GM10248 (cell line): ENCODE results near the gene MTHFD1L.

Source experiments
- CTCF ChIA-PET: fragments of 300-600 bp; sonication (Branson Sonifier 250); formaldehyde crosslinking; extraction: SDS; loops from one replicate; lab custom pipeline; 2021; ENCODE audit warnings: antibody characterized with exemption; lab: Yijun Ruan, JAX
- POLR2A ChIA-PET: fragments of 350-650 bp; sonication (Branson Sonifier 250); formaldehyde crosslinking; extraction: SDS; loops from one replicate; lab custom pipeline; 2020; ENCODE audit warnings: antibody characterized with exemption; lab: Yijun Ruan, JAX
- DNase-seq: peaks from one replicate; pipeline ENCODE4 v3.0.0; 2012; ENCODE audit errors: extremely low spot score
- TF ChIP-seq, protein P1 (sequence below): IDR thresholded peaks from 2 replicates; pipeline ENCODE4 v1.5.1; 2012; ENCODE audit warnings: mild to moderate bottlenecking, low read depth; ENCODE audit errors: extremely low read depth, missing control alignments, control extremely low read depth

MTHFD1L gene

GRCh38 chr6:150895928-150896632 is 30.6 kb downstream of the MTHFD1L start:
- no peak for DNase-seq
- TF ChIP-seq, protein P1, sequence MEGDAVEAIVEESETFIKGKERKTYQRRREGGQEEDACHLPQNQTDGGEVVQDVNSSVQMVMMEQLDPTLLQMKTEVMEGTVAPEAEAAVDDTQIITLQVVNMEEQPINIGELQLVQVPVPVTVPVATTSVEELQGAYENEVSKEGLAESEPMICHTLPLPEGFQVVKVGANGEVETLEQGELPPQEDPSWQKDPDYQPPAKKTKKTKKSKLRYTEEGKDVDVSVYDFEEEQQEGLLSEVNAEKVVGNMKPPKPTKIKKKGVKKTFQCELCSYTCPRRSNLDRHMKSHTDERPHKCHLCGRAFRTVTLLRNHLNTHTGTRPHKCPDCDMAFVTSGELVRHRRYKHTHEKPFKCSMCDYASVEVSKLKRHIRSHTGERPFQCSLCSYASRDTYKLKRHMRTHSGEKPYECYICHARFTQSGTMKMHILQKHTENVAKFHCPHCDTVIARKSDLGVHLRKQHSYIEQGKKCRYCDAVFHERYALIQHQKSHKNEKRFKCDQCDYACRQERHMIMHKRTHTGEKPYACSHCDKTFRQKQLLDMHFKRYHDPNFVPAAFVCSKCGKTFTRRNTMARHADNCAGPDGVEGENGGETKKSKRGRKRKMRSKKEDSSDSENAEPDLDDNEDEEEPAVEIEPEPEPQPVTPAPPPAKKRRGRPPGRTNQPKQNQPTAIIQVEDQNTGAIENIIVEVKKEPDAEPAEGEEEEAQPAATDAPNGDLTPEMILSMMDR = no peak
- POLR2A ChIA-PET = no interaction called here
- CTCF ChIA-PET = interaction anchor here (0.8 to 12.2 kb wide), 9 partner anchors 6 to 437 kb away, joined by 3 to 373 read pairs (median 3); no protein-coding TSS in a partner anchor

DNA sequence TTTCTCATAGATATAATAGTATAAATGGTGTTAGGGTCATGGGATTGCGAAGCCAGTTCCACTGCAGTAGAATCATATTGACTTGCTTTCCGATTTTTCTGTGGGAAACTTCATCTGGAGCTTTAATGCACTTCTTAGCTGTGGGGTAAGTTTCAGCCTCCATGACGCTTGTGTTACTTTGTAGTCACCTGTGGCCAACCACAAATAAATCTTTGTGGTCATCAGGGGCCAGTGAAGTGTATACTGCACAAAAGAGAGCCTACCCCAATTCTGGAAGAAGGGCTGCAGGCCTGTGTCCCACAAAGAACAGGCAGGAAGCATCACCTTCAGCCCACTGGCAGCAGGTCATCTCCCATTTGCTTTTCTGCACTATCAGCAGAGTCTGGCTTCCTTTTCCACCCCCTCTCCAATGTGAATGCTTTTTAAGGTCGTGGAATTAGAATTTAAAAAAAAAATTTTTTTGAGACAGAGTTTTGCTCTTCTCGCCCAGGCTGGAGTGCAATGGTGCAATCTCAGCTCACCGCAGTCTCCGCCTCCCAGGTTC is 32.0 kb downstream of the MTHFD1L start:
- TF ChIP-seq, protein P1 = no peak
- peak; percentile 33 for DNase-seq
- POLR2A ChIA-PET = interaction anchor here (0.5 to 0.6 kb wide), 2 partner anchors 167 to 268 kb away, joined by 3 to 5 read pairs; no protein-coding TSS in a partner anchor
- CTCF ChIA-PET = interaction anchor here (1.0 to 12.2 kb wide), 4 partner anchors 23 to 428 kb away, joined by 3 to 373 read pairs (median 3); no protein-coding TSS in a partner anchor

- ChIA-PET POLR2A (no interaction called here), CTCF (interaction anchor here (0.8 to 7.0 kb wide), 3 partner anchors 7 to 436 kb away, joined by 3 to 88 read pairs (median 14); no protein-coding TSS in a partner anchor)
- peak; percentile 32 for DNase-seq
- TF ChIP-seq, protein P1 = no peak
Measured at GRCh38 chr6:150898399-150899170, 33.1 kb downstream of the MTHFD1L start.

DNA sequence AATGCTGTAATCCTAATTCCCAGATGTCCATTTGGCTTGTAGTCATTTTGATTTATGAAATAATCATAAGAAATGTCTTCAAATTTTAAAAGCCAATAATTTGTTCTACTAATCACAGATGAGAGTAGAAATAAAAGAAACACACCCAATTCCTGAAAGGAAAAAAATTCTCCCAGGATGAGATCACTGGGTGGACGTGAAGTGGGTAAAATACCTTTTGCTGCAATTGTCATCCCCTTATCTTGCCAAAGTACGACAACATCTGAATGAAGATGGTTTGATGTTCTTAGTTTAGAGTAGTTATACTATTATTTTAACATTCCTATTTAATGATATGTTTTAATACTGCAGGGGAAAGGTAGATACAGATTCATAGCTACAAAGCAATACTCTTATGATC is 33.7 kb downstream of the MTHFD1L start:
- DNase-seq = no peak
- TF ChIP-seq, protein P1 = no peak
- ChIA-PET CTCF (interaction anchor here (0.8 to 7.0 kb wide), 6 partner anchors 7 to 436 kb away, joined by 3 to 88 read pairs (median 3); no protein-coding TSS in a partner anchor), POLR2A (no interaction called here)

- TF ChIP-seq, protein P1 = no peak
- ChIA-PET CTCF (interaction anchor here (0.9 to 7.0 kb wide), 6 partner anchors 8 to 435 kb away, joined by 3 to 88 read pairs (median 3); no protein-coding TSS in a partner anchor), POLR2A (no interaction called here)
- no peak for DNase-seq
Measured at GRCh38 chr6:150900049-150900448, 34.5 kb downstream of the MTHFD1L start.

- CTCF ChIA-PET = interaction anchor here (0.8 to 7.0 kb wide), 5 partner anchors 10 to 434 kb away, joined by 3 to 88 read pairs (median 3); no protein-coding TSS in a partner anchor
- TF ChIP-seq, protein P1 = no peak
- DNase-seq = no peak
- POLR2A ChIA-PET = interaction anchor here (0.6 kb wide), 1 partner anchor 487 kb away, joined by 4 read pairs; no protein-coding TSS in a partner anchor
Measured at GRCh38 chr6:150902142-150902776, 36.8 kb downstream of the MTHFD1L start.
